Stimulated activated naive CD4-positive, alpha-beta T cell (primary cell): Measurements from ENCODE around the gene LRRC2.
A peak's percentile ranks its signal among the peaks of the same experiment; 100 is the strongest.
"Not testable (repeated sequence)": the region's sequence is repeated elsewhere in the genome, so short reads cannot be mapped to it uniquely, and the experiment has no call there.

Source experiments
- DNase-seq, 6 experiments: peaks; one replicate each; lab custom pipeline; 2025; lab: John Stamatoyannopoulos, UW

LRRC2 gene

GRCh38 chr3:46552538-46552937 lies 13.6 kb downstream of the LRRC2 start:
- DNase-seq: no peak

- DNase-seq: no peak
Measured at GRCh38 chr3:46551615-46552014, 14.5 kb downstream of the LRRC2 start.

DNA sequence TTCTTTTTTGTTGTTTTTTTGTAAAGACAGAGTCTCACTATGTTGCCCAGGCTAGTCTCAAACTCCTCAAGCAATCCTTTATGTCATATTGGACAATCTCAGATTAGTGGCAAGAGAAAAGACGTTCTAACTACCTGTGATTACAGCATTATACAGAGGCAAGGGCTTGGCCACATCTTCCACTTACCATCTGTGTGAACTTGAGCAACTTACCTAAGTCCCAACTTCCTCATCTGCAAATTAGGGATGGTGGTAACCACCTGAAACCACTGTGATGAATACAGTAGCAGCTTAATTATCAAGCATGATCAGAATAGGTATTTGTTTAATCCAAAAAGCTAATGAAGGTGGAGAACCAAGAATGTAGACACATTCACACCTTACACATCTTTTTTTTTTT lies 16.1 kb downstream of the LRRC2 start:
- DNase-seq: no peak

GRCh38 chr3:46549408-46549904 lies 16.6 kb downstream of the LRRC2 start:
- DNase-seq: no peak

DNA sequence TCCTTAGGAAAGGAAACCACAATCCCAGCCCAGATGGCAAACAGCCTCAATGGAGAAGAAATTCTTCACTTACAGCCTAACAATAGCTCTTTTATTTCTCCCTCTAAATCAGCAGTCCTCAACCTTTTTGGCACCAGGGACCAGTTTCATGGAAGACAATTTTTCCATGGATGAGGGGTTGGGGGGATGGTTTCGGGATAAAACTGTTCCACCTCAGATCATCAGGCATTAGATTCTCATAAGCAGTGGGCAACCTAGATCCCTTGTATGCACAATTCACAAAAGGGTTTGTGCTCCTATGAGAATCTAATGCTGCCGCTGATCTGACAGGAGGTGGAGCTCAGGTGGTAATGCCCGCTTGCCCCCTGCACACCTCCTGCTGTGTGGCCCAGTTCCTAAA lies 17.5 kb downstream of the LRRC2 start:
- DNase-seq: not testable (repeated sequence)

- no peak for DNase-seq
Measured at GRCh38 chr3:46546896-46547440, 19.1 kb downstream of the LRRC2 start.

GRCh38 chr3:46545818-46546630 lies 20.1 kb downstream of the LRRC2 start:
- DNase-seq: no peak

- no peak for DNase-seq
Measured at GRCh38 chr3:46544771-46545503, 21.2 kb downstream of the LRRC2 start.

- no peak for DNase-seq
Measured at GRCh38 chr3:46542801-46543201, 23.3 kb downstream of the LRRC2 start.

- DNase-seq: no peak
Measured at GRCh38 chr3:46542344-46542743, 23.8 kb downstream of the LRRC2 start.

- no peak for DNase-seq
Measured at GRCh38 chr3:46541835-46542234, 24.3 kb downstream of the LRRC2 start.

DNA sequence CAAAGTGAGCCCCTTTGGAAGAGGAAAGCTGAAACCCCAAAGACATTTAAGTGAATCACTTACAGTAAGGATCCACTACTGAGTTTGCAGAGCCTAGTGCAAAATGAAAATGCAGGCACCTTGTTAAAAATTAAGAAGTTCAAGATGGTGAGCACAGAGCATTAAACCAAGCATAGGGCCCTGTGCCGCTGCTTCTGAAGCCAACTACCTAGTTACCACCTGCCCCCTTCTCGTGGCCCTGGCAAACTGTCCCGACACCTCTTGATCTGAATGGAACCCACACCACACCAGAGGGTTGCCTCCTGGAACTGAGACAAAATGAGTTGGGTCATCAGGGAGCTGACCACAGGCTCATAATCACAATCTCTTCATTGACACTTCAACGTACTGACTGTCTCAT lies 25.6 kb downstream of the LRRC2 start:
- no peak for DNase-seq

GRCh38 chr3:46539443-46540005 lies 26.6 kb downstream of the LRRC2 start:
- no peak for DNase-seq

GRCh38 chr3:46538803-46539442 lies 27.2 kb downstream of the LRRC2 start:
- DNase-seq: peak; percentile 69 to 93 (median 84)

GRCh38 chr3:46538425-46538802 lies 27.7 kb downstream of the LRRC2 start:
- not testable (repeated sequence) for DNase-seq

- DNase-seq: no peak
Measured at GRCh38 chr3:46537779-46538178, 28.3 kb downstream of the LRRC2 start.

GRCh38 chr3:46537316-46537715 lies 28.8 kb downstream of the LRRC2 start:
- no peak for DNase-seq

GRCh38 chr3:46536758-46537157 lies 29.3 kb downstream of the LRRC2 start:
- DNase-seq: no peak

DNA sequence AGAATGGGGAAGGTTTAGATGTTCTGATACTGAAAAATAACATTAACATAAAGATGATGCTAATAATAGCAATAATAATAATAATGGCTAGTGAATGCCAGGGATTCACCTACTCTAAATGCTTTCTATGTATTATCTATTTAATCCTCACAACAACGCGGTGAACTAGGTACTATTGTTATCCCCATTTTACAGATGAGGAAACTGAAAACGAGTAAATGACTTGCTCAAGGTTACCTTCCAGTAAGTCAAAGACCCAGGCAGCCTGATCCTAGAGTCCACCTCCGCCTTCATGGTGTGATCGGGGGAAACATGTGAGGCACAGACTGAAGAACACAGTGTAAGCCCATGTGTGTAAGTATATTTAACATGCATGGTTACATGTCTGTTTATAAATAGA lies 30.4 kb downstream of the LRRC2 start:
- DNase-seq: no peak

GRCh38 chr3:46533091-46533490 lies 33.0 kb downstream of the LRRC2 start:
- no peak for DNase-seq

- DNase-seq: no peak
Measured at GRCh38 chr3:46527239-46527638, 38.9 kb downstream of the LRRC2 start.

- no peak for DNase-seq
Measured at GRCh38 chr3:46524832-46525231, 41.3 kb downstream of the LRRC2 start.
